NOMO-1 treated with dmso at 0.1 percent for 144 hours (cell line): ENCODE measurements around the gene CCDC182.

ENCODE experiments used
- DNase-seq: peaks from one replicate; lab custom pipeline; 2025; ENCODE audit not compliant: unreplicated experiment; lab: John Stamatoyannopoulos, UW

CCDC182 gene

DNA sequence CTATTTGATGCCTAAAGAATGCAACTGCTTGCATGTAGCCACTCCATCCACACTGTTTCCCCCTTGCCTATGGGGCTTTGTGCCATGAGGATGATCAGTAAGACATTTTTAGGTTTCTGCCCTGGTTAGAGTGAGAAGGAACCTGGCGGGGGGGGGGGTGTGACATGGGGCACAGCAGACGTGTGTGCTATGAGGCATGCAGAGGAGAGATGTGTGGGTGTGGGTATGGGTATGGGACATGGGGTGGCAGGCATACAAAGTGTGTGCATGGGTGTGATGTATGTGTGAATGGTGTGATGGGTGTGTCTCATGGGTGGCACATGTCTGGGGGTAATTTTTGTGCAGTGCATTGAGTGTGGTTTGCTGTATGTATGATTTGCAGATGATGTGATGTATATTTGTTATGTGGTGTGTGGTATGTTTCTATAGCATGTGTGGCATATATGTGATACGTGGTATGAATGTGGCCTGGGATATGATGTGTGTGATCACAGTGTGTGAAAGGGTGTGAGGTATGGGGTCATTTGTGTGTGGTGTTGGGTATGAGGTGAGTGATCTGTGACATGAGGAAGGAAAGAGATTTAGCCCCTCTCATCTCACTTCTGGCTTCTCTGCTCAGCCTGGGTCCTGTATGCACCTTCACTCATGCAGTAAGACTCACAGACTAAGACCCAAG lies 14.9 kb downstream of the CCDC182 start:
- no peak for DNase-seq

DNA sequence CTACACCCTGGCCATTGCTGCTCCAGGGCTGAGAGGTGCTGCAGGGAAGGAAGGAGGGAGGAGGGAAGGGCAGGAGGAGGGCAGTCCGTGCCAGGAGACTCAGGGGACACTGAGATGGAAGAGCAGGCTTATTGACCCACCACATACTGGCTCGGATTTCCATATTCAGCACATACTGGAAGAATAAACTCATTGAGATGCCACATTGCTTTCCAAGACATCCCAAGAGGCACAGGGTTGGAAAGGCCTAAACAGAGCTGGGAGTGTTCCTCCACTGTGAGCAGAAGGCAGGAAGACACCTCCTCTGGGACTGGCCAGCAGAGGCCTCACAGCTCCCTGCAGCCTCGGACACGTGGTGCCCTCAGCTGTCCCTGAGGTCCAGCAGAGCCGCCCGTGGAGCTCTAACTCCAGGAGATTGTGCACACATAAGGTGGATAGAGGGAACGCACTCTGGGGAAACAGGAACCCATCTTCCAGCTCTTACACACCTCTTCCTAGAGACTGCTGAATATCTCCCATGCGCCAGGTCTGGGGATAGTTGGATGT lies 17.4 kb downstream of the CCDC182 start:
- no peak for DNase-seq

DNA sequence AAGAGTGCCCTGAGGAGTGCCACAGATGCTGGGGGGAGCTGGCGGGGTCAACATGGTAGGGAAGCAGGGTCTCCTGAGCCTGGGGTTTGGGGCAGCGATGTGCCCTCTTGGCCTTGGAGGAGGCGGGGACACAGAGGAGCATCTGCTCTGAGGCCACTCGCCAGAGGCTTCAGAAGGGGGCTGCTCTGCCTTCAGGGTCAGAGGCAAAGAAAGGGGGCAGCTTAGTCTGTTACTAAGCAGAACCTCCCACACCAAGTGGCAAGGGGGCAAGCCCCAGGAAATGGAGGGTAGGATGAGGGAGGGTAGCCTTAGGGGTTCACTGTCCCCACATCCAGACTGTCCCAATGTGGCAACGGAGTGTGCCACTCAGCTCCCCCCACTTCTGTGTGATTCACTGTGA lies 18.3 kb downstream of the CCDC182 start:
- DNase-seq: no peak

DNA sequence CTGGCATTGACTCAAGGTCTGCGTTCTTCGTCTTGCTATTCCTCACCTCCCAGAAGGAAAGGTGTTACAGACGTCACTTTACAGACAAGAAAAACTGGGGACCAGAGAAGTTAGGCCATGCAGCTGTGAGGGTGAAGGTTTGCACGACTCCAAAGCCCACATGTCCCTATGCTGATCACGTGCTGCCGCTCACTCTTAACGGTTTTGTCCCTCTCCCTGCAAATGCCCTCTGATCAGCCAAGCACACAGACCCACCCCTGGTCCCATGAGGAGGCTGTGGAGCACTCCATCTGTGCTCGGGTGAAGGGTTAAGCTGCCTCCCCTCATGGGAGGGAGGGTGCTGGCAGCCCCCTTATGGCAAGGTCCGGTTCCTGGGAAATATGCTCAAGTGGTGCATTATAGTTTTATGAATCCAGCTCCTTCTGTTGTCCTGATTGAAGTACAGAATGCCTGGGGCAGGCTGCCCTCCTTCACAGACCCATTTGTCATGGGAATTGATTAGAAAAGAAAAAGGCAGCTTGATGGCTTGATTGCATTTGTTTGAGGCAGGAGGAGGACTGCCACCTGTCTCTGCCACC lies 18.8 kb downstream of the CCDC182 start:
- DNase-seq: no peak

DNA sequence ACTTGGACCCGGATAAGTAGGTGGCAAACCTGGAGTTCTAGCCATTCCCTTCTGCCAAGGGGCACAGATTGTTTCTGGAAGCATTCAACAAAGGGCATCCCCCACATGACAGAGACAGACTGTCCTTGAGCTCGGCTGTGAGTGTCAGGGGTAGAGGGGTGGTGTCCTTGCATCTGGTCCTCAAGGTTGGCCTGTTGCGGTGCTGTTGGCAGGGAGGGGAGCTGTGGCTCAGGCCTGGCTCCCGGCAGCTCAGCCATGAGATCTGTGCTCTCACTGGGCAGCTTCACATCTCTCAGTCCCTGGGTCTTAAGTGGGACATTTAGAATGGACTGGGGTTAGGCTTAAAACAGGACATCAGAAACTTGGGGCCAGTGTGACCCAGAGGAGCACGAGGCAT lies 20.4 kb downstream of the CCDC182 start:
- DNase-seq: no peak

DNA sequence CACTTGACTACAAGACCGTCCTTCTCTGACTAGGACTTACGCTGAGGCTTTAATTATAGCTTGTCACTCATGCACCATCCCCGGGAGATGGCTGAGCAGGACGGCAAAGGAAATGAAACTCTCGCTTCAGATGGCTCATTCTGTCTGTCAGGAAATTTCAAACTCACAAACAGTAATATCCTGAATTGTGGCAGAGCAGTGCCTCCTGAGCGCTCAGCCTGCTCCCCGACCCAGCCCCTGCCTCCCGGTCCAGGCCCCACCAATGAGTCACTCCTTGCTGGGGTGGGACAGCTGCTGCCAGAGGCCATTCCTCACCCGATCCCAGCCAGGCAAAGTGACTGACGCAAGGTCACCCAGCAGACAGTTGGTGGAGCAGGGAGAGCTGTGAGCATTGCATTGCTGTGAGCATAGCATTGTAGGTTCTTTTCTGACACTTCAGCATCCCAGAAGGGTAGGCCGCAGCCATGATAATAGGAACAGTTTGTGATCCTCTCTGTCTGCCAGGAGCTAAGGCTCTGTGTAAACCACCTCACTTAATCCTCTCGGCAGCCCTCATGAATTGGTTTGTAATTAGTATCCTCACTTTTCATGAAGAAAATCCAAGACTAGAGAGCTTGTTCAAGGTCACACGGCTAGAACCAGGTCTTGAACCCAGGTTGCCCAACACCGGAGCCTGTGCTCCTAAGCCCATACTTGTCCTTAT lies 20.9 kb downstream of the CCDC182 start:
- peak; percentile 39 for DNase-seq

DNA sequence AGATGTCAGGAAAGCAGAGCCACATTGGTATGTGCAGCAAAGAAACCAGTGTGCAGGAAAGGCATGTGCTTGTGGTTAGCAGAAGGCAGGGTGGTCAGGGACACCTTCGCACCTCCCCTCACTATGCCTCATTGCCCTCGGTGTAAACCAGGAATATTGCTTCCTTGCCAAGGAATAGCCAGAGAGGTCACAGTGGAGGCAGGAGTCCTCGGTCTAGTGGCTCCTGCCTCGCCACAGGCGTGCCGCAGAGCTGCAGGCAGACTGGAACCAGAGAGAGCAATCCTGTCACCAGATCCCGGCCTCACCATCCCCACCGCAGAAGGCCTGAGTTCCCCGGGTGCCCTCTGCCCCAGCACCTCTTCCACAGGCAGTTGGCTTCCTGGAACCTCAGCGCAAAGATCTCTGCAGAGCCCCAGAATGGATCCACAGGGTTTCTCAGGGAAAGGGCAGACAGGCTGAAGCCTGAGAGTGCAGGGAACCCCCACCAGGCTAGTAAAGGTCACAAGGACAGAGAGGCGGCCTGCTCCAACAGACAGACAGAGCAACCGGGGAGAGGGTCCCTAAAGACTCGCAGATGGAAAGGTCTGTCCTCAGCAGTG lies 21.6 kb downstream of the CCDC182 start:
- DNase-seq: no peak

DNA sequence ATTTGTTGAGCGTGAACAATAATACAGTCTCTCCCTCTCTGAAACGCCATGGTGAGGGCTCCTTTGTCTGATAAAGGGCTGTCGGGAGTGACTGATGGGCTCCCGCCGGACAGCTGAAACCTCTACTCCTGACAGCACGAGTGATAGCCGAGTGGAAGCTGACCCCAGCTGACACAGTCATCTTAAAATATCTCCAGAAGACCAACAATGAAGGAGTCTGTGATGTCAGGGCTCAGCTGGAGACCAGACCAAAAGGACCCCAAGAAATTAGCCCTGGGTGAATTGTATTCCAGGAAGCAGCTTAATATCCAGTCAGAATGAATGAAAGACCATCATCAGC lies 22.4 kb downstream of the CCDC182 start:
- no peak for DNase-seq

DNA sequence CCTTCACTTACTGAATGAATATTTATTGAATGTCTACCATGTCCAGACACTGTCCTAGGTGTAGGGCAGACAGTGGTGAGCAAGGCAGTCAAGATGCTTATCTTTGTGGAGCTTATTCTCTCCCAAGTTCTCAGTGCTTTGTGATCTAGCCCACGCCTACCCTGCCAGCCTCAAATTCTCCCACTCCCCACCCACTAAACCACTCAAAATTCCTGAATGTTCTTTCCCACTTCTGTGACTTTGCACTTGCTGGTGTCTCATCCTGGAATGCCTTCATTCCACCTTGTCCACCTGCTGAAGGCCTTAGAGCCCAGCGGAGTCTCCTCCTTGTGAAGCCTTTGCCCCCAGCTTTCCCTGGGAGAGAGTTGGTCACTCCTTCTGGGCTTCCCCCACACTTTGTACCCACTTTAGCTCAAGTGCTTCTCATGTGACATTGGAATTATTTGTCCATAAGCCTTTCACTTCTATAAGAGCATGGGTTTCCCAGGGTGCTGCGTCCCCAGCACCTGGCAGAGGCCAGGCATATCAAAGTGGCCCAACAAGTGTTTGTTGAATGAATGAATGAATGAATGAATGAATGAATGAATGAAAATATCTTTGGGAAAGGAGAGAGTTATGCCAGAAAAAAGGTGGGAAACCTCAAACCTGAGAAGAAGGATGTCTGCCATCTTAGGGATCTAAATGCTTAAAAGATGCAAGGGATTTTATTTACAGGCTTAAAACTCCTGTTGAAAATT lies 23.0 kb downstream of the CCDC182 start:
- no peak for DNase-seq

DNA sequence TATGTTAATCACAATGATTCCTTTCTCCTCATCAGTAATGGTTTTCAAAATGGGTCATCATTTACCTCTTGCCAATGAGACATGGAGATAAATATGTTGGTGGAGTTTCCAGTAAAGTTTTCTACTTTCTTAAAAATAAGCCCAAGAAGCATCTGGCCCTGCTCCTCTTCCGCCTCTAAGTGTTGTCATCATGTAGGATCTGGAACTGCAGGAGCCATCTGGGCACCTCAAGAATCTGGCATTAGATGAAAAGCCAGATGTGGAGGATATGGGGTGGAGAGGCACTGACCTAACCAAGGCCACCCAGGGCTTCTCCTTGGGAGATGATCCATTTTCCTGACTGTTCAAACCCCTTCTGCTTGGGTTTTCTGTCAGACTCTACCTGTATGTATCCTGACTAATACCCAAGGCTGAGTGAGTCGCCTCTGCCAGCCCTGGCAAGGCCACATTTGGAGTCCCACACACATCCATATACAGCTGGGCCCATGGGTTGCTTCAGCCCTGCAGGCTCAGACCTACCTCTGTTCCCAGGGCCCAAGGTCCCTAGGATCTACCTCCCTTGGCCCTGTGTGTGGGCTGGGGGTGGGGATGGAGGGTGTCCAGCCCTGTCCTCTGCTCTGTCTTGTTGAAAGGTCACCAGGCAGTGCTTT lies 24.6 kb downstream of the CCDC182 start:
- no peak for DNase-seq

DNA sequence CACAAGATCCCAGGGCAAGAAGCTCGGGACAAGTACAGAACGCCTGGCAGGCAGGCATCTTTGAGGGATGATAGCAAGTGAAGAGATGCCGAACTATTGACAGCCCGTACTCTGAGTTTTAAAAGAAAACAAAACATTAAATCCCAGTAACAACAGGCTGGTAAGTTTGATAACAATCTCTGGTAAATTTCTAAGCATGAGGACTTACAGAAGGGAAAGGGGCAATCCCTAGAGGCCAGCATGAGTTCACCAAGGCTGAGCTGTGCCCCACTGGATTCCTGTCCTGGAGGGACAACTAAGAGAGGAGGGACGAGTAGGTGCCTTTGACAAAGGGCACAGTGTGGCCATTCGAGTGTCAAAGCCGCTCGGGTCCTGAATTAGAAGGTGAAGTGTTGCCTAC lies 26.2 kb downstream of the CCDC182 start:
- no peak for DNase-seq

DNA sequence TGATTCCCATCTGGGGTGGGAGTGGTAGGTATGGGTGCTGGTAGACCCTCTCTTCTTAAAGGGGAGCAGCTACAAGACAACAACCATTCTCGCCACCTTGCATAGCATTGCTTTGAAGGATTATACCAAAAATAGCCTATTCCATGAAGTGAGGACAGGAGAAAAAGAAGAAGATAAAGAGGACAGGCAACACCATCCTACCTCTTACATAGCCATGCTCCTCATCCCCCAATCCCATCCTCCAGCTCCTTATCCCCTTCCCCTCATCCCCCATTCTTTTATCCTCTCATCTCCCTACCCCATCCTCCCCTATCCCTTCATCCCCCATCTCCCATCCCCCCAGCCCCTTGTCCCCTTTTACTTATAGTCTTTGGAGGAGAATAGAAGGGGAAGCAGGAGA lies 29.1 kb downstream of the CCDC182 start:
- no peak for DNase-seq

DNA sequence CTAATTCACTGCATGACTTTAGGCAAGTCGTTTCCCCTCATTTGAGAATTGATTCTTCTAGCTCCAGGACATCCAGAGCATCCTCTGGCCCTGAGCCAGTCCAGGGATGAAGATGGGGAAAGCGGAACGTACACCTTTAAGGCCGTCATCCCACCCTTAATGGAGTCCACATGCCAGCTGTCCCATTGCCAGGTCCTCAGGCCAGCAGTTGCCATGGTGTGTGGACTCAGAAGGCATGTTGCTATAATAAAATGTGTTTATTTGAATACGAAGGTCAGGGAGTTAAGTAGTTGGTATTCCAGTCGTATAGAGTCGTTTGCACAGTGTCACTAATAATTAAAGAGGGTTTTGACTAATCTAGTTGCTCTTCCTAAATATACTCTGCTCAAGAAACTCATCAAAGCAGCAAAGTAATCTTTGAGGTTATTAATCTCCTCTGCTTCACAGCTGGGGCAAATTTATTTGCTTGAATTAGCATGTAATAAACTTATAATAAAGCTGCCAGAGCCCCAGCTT lies 30.4 kb downstream of the CCDC182 start:
- DNase-seq: no peak

DNA sequence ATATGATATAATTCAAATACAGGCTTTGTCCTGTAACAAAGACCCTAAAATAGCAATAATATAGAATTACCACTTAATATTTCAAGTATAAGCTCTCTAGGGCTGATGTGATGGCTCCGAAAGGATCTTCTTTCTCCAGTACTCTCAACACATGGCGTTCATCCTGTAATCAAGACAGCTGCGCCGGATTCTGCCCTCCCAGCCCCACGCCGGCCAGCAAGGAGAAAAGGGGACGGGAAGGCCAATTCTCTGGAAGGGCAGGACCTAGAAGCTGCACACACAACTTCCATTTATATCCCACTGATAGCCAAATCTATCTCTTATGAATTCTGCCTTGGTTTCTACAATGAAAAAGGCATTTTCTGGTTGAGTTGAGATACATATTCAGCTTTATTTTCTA lies 32.0 kb downstream of the CCDC182 start:
- DNase-seq: no peak

DNA sequence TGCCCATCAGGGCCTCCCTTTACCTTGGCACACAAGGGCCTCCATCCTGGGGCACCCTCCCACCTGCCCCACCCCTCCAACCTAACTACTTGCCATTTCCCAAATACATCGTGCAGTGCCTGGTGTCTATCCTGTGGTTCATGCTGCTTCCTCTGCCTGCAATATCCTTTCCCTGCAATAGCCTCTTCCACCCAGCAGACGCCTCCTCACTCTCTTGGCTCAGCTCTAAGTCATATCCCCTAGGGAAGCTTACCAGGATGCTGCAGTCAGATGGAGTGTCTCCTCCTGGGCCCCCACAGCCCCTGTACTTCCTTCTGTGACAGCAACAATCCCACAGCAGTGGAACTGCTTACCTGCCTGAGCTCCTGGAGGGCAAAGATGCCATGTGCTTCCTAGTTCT lies 36.7 kb downstream of the CCDC182 start:
- no peak for DNase-seq

DNA sequence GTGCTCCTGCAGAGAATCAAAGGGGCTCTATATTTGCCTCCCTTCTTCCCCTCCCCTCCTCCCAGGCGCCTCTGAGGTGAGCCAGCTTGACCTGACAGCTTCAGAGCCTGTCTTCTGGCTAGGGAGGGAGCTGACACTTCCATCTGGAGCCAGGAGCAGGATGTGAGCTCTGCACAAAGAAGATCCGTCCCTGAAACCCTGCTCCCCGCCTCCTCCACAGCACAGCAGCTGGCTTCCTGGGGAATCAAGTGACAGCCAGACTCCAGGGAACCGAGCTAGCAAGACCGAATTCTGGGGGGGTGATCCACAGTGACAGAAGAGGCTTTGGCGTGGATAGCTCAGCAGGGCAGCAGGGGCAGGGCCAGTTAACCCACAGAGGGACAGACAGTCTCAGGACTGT lies 37.2 kb downstream of the CCDC182 start:
- no peak for DNase-seq

DNA sequence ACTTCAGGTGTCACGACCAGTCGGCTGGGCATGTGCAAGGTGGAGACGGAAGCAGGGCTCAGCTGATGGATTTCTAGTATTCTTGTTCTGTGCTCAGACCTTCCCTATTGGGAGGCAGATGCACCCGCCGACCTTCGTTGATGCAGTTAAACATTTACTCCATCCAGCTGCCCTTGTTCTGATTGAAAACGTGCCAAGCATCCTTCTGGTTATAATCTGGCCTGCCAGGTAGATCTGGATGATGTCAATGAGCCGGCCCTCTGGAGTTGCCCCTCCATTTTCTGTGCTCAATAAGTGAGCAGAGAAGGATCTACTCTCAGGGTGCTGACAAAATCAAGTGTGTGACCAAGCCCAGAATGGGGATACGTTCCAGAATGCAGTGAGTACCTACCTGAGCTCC lies 38.3 kb downstream of the CCDC182 start:
- DNase-seq: no peak

DNA sequence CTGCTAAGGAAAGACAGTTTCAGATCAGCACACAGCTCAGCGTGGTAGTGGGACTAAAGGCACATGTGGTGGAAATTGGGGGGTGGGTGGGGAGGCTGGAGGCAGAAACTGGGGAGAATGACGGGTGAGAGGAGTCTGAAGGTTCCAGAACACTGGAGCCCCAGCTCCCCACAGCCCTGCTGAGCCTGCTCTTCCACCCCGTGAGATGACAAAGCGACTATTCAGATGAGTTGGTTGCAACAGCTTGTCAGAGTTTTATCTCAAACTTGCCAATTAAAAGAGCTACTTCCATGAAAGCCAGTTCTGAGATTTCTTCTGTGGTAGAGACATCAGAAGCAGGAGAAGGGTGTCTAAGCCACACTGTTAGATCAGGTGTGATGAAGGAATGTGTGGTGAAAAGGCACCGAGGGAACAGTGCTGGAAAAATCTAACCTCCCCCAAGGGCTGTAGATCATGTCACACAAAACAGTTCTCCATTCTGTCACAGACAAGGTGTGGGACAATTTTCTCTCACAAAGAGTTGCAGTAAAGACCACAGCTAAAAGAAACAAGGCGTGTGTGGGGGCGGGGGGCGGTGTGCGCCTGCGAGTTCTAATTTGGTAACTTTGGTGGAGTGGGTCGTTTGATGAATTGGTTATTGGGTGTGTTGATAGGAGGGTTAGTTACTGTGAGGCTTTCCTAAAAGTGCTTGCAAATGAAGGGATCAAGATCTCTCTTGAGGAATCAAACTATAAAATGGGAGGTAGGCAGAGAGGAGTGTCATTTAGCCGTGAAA lies 39.0 kb downstream of the CCDC182 start:
- DNase-seq: no peak

DNA sequence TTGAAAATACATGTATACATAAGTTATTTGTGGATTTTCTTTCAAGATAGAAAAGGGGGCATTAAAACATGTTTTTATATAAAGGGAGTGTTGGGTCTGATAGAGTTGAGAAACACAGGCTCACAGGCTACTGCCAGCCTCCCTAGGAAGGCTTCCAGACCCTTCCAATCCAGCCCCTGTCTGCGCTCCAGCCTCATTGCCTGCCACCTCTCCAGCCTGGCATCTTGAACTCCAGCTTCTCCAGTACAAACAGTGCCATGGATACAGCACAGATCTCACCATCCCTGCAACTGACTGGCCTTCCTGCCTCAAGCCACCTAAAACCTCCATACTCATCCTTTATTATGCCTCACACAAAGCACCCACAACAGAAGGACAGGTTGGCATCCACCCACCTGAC lies 40.7 kb downstream of the CCDC182 start:
- no peak for DNase-seq

DNA sequence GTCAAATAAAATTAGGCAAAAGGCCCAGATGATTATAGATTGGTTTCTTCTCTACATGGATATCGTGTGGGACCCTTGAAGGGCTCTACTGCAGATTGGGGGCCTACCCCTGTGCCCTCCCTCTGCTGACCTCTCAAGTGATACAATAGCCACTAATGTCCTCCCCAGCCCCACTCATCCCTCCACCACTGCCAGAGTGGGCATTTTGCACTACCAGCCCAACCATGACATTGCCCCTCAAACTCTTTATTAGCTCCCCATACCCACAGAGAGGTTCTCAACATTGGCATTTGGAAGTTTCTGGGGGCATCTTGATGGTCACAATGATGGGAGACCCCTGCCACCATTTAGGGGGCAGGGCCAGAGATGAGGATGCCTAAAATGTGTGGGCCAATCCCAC lies 41.8 kb downstream of the CCDC182 start:
- no peak for DNase-seq
